AG09309 (cell line): Measurements from ENCODE around the gene OCEL1.
"Not testable (repeated sequence)": the region's sequence is repeated elsewhere in the genome, so short reads cannot be mapped to it uniquely, and the experiment has no call there.

Experiments
- DNase-seq: peaks from one replicate; pipeline ENCODE4 v3.0.0-alpha.2; 2010; ENCODE audit warnings: low read depth
- H3K4me3 ChIP-seq: 2 replicates; pipeline ENCODE4 v1.5.1; 2011; ENCODE audit warnings: mild to moderate bottlenecking, low read depth, low read length, moderate library complexity; ENCODE audit not compliant: control insufficient read depth
- CTCF ChIP-seq: IDR thresholded peaks from 2 replicates; pipeline ENCODE4 v1.5.1; 2011; ENCODE audit warnings: mild to moderate bottlenecking, low read depth, low read length, inconsistent platforms; ENCODE audit not compliant: insufficient read depth, control insufficient read depth; ENCODE audit errors: missing control alignments

Gene OCEL1

GRCh38 chr19:17266975-17267788 is 41.2 kb downstream of the OCEL1 start, which contains the start of gene BABAM1:
Gene BABAM1 (plus strand): TSS chr19:17267443. CDS start chr19:17268807, 1,364 bp downstream.
- DNase-seq = peak; percentile 99
- peak within 1 kb of the TSS; percentile 90 for H3K4me3 ChIP-seq
- TF ChIP-seq CTCF = no peak

- no peak for DNase-seq
Observed at GRCh38 chr19:17268754-17269153, 42.7 kb downstream of the OCEL1 start.

GRCh38 chr19:17274892-17275291 is 48.9 kb downstream of the OCEL1 start:
- not testable (repeated sequence) for H3K4me3 ChIP-seq, DNase-seq

More at GRCh38 chr19:17268754-17269153, 42.7 kb downstream of the OCEL1 start:
- H3K4me3 ChIP-seq = no peak overlapping the region
- TF ChIP-seq CTCF = no peak

- no peak overlapping the region for H3K4me3 ChIP-seq
- TF ChIP-seq CTCF = no peak
- DNase-seq = no peak
Observed at GRCh38 chr19:17275441-17276175, 49.6 kb downstream of the OCEL1 start.
